Measurements from ENCODE around the gene ZNF184.

DNA sequence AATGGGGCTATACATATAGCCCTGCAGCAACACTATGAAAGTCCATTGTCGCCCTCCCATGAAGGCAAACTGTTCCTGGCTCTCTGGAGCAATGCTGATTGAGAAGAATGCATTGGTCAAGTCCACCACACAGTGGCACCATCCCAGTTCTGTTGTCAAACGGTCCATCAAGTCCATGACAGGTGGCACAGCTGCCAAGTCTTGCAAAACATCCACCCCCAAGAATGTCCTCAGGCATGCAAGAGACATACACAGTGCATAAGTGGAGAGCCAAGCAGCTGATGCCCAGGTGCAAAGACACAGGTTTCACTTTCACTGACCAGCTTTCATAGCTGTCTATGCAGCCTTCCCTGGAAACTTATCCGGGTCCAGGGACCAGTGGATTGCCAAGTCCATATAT, 66.8 kb downstream of the ZNF184 start:
- TF ChIP-seq CREB1 (IDR thresholded peaks at IDR 0.05) (no peak), CREB1 (CRISPR knock-in tag; IDR thresholded peaks at IDR 0.05) (no peak), NUFIP1 (IDR thresholded peaks at IDR 0.05; ENCODE audit: partially characterized antibody) (no peak), ZNF780A (CRISPR knock-in tag; IDR thresholded peaks at IDR 0.05) (no peak), SMARCA5 (IDR thresholded peaks at IDR 0.05) (no peak), SOX6 (IDR thresholded peaks at IDR 0.05) (no peak), POLR2A (conservative IDR thresholded peaks at IDR 0.05) (no peak), ZNF695 (CRISPR knock-in tag; IDR thresholded peaks at IDR 0.05) (no peak), CTCF (IDR thresholded peaks at IDR 0.05 in 2 of 3, conservative IDR thresholded peaks at IDR 0.05 in 1 of 3; ENCODE audit: insufficient read depth in 2 of 3, low read depth in 1 of 3, low read length in 3 of 3) (no peak; a peak in 1 of 6 replicates)
- TF ChIP-seq, protein P1, sequence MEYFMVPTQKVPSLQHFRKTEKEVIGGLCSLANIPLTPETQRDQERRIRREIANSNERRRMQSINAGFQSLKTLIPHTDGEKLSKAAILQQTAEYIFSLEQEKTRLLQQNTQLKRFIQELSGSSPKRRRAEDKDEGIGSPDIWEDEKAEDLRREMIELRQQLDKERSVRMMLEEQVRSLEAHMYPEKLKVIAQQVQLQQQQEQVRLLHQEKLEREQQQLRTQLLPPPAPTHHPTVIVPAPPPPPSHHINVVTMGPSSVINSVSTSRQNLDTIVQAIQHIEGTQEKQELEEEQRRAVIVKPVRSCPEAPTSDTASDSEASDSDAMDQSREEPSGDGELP (CRISPR knock-in tag; IDR thresholded peaks at IDR 0.05; ENCODE audit: borderline replicate concordance): no peak
- TF ChIP-seq, protein P2, sequence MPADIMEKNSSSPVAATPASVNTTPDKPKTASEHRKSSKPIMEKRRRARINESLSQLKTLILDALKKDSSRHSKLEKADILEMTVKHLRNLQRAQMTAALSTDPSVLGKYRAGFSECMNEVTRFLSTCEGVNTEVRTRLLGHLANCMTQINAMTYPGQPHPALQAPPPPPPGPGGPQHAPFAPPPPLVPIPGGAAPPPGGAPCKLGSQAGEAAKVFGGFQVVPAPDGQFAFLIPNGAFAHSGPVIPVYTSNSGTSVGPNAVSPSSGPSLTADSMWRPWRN (IDR thresholded peaks at IDR 0.05; ENCODE audit: low read depth): no peak

All from K562 (cell line).